SHP77 (cell line): ENCODE results near the gene PRRG4.
"Not testable (repeated sequence)": the region's sequence is repeated elsewhere in the genome, so short reads cannot be mapped to it uniquely, and the experiment has no call there.

Experiments used
- DNase-seq, 2 experiments: peaks; one replicate each; lab custom pipeline; 2025; lab: John Stamatoyannopoulos, UW

Gene PRRG4

DNA sequence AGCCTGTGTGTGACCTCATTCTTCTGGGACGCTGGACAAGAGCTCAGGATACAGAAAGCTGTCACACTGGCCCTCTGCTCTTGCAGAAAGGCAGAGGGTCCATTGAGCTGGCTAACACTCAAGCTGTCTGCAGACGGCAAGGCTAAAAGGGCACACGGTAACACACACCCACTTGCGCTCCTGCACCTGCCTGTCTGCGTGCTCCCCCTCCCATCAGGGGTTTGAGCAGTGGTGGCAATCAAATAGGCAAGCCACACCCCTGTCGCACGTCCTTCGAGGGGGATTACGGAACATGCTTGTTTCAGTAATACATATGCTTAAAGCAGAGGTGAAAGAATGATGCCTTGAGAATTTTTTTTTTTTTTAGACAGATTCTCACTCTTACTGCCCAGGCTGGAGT, 55.8 kb downstream of the PRRG4 start:
- peak; percentile 68 to 76 for DNase-seq

DNA sequence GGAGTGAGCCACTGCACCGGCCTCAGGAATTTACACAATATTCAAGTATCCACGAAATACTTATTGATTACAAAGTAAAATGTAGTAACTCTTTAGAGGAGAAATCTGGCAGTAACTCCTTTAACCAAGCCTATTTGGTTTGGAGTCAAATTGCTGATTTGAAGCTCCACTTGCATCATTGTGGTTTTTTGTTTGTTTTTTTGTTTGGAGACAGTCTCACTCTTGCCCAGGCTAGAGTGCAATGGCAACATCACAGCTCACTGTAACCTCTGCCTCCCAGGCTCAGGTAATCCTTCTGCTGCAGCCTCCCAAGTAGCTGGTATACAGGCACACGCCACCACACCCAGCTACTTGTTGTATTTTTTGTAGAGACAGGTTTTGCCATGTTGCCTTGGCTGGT, 56.5 kb downstream of the PRRG4 start:
- no peak for DNase-seq

GRCh38 chr11:32887707-32888383, 58.1 kb downstream of the PRRG4 start:
- peak in 1 of 2 experiments; percentile 15 for DNase-seq

GRCh38 chr11:32888384-32888710, 58.6 kb downstream of the PRRG4 start:
- DNase-seq: not testable (repeated sequence)

GRCh38 chr11:32888805-32889204, 59.1 kb downstream of the PRRG4 start:
- DNase-seq: no peak

- peak; percentile 16 to 54 for DNase-seq
These were observed 61.3 kb downstream of the PRRG4 start for GRCh38 chr11:32890843-32891656.

- peak; percentile 31 to 39 for DNase-seq
These were observed 62.1 kb downstream of the PRRG4 start for GRCh38 chr11:32891657-32892354.

DNA sequence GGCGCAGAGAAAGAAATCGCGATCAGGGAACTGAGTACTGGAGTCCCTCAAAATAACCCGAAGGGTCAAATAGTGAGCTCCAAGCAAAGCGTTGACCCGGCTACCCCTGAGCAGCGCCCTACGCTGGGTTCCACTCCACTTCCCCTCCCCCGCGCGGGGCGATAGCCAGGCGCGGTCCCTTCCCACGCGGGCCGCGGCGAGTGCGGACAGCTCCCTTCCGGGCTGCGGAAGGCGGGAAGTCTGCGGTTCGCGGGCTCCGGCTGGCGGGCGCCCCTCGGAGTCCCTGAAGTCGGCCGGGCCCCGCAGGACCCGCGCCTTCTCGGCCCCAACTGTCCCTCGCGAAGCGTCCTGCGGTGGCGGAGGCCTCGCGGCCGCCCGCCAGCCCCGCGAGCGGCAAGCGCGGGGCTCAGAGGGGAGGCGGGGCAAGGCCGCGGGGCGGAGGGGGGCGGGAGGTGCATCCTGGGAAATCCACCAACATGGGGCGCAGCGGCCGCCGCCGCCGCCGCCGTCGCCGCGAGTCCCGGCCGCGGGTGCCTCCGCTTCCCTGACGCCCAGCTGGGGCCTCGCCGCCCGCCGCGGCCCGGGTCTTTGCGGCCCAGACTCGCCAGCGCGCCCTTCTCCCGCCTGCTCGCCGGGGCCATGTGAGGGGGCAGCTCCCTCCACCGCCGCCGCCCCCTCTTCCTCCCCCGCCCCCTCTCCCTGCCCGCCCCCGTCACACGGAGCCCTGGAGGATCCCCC, 62.8 kb downstream of the PRRG4 start, which contains the start of gene QSER1:
Gene QSER1, plus strand, starts transcription at position 457 of the 738 bp plus-strand sequence. CDS start 315 bp downstream, outside the sequence.
- peak; percentile 63 to 79 for DNase-seq

DNA sequence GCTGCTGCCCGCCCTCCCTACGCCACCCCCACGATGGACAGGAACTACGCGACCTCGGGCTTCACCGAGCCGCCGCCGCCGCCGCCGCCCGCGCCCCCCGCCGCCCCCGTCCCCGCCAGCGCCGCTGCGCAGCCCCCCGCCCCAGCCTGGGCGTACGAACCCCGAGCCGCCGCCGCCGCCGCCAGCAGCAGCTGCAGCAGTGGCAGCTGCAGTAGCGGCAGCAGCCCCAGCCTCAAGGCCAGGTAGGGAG, 63.3 kb downstream of the PRRG4 start:
- DNase-seq: no peak

DNA sequence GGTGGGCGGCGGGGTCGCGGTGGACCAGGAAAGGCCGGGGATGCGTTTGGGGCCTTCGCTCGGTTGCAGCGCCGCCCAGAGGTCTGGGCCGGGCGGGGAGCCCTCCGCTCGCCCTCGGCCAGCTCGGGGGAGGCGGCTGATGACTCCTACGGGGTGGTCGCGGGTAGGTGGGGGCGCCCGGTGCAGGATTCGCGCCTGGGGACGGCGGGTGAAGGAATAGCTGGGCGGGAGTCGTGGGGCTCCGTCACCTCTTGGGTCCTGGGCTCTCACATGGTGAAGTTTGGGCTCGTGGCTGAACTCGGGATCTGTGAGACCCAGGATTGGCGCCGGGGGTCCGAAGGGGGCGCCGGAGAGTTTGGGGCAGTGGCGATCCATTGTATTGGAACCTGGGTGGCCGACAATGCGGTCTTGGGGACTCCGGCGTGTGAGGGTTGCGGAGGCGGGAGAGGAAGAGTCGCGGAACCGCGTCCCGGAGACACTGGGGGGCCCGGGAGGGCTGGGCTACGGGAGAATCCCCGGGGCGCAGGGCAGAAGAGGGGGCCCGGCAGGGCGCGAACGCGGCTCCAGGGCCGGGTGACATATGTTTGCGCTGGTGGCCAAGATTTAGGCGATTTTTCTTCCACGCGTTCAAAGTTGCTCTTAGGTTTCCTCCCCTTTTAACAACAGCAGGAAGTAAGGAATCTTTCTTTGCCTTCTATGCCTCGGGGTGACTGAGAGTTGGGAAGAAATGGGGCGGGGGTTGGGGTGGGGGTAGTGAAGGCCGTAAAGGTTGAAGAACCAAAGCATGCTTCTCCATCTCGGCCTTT, 63.8 kb downstream of the PRRG4 start:
- DNase-seq: peak; percentile 47 to 55

- peak; percentile 48 to 50 for DNase-seq
These were observed 64.6 kb downstream of the PRRG4 start for GRCh38 chr11:32894149-32894827.

GRCh38 chr11:32894921-32895320, 65.2 kb downstream of the PRRG4 start:
- DNase-seq: no peak

DNA sequence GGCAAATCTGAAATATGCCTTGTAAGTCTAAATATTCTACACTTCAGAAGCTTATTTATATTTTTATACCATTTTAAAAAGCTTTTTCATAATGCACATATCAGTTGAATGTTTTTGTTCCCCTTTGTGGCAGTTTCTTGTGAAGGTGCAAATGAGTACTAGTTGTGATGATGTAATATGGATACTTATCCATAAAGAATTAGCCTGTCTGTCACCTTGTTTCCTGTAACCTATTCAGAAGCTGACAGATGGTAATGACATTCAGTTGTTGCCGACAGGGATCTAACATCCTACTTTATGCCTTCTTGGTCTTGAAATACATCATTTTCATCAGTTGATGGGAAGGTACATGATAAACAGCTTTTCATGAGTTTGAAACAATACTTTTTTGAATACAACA, 65.7 kb downstream of the PRRG4 start:
- no peak for DNase-seq

DNA sequence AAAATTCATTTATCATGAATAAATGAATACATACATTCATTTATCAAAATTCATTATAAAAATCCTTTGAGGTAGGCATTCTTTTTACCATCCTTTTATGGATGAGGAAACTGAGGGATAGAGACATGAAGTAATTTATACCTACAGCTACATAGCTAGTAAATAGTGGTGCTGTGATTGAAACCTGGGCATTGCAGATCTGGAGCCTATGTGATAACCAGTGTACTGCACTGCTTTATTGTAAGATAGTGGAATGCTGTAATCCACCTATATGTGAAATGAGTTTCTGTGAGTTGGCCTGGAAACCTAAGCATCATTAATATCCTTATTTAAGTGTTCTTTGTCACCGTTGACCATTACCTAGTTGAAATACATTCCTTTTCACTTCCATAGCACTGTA, 67.4 kb downstream of the PRRG4 start:
- DNase-seq: no peak

DNA sequence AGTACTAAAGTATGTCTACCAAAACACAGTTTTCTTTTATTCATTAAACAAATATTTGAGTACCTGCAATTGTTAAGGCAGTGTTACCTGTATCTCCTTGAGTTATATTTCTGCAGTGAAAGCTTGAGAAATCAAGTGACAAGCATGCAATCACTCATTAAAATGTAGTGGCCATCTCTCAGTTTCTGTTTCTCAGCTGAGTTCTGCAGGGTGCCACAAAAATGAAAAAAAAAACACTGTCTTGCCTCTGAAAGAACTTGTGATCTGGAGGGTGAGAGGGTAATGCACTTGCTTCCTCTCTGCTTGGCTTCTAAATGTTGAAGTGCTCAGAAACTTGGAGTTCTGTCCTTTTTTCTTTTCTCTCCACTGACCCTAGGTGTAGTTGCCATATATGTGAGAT, 69.7 kb downstream of the PRRG4 start:
- no peak for DNase-seq

DNA sequence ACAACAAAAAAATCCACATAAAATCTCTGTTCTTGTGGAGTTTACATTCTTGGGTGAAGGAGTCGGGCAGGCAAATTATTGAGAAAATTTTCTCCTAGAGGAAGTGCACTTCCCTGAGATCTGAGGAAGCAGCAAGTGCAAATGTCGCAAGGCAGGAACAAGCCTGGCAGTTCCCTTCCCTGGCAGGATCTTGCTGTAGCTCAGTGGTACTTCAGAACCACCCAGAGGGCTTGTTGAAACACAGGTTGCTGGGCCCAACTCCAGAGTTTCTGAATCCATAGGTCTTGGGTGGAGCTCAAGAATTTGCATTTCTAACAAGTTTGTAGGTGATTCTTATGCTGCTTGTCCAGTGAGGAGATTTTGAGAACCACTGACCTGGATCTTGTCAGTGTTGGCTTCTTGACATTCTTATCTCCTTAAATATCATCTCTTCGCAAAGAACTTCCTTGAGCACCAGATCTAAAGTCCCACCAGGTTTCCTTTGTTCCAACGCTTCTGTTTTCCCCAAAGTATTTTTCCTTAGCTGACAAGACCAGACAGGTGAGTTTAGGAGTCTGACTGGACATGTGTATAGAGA, 72.5 kb downstream of the PRRG4 start:
- DNase-seq: no peak

DNA sequence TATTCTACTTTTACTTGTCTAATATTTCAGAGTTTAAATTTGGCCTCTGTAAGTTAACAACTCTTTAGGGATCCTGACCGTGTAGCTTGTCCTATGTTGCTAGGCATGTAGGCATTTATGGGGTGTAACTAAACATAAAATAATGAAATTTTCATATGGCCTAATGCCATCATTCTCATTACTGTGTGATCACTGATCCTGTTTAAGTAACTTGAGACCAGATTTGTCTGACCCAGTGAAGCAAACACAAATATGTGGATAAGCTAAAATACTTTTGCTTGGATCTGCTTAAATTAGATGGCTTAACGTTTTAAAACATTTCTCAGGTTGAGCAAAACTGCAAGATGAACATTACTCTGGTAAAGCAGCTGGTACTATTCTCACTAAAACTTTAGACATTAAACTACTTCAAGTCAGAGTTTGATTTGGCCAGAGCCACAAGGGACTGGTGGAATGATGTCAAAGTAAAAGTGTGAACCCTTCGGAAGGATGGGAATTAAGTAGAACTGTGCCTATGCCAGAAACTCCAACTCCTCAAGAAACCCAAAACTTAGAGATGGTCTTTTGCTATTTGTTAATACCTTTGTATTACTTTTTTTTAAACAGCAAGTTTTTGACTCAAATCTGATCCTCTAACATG, 75.4 kb downstream of the PRRG4 start:
- DNase-seq: no peak
